ENCODE data around the gene PPP1R18. TPM values are rescaled to one million over a fixed set of nuclear protein-coding genes. Genes with fewer than 3 reads are reported as not detected.

The PPP1R18 gene
- total and polyA plus RNA-seq, 9 of the 15 experiments (the other 6 are each of a cell fraction or from before 2014, with no cell fraction given): 12.0 to 99.2 (median 42.6) TPM

DNA sequence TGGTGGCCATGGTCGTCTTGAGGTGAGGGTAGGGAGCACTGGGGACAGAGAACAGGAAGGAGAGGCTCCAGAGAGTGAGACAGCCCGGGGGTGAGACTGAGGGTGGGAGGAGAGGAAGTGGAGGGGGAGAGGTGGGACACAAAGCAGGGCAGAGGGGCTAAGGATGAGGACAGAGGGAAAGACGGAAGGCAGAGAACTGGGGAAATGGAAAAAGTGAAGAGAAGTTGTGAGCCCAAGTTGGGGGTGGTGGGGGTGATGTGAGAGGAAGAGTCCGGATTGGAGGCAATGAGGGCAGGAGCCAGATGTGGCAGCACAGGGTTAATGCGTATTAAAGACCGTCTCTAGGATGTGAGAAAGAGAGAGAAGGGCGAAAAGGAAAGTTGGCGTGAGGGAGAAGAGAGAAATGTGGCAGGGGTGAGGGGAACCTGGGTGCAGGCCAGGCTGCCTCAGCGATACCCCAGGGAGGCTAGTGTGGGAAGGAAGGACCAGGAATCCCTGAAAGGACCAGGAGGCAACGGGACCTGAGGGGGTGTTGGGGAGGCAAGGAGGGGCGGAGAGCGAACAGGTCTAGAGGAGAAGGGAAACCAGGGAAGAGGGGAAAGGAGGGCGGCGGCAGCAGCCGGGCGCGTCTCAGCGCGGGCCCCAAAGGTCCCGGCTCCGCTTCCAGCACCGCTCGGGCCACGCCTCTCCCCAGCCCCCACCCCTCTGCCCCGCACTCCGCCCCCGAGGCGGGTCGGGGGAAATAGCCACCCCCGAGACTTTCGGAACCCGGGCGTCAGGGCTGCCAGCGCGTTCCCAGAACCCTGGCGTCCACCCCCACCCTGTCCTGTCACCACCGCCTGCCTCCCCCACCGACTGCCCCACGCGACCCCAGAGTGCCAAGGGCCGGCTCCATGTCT, at the start of gene PPP1R18 (continued):
- TF ChIP-seq ZNF146 (CRISPR knock-in tag; IDR thresholded peaks at IDR 0.05; ENCODE audit: unreplicated experiment): no peak
- TF ChIP-seq ZNF175 (CRISPR knock-in tag; IDR thresholded peaks at IDR 0.05; ENCODE audit: low read depth): no peak
- TF ChIP-seq ZNF77 (CRISPR knock-in tag; IDR thresholded peaks at IDR 0.05): no peak
- no peak for TF ChIP-seq ZNF212 (CRISPR knock-in tag; IDR thresholded peaks at IDR 0.05)
- no peak for TF ChIP-seq SIN3B (IDR thresholded peaks at IDR 0.05; ENCODE audit: low read depth)
- no peak for TF ChIP-seq STAT5A (IDR thresholded peaks at IDR 0.05; ENCODE audit: borderline replicate concordance, low read length)
- TF ChIP-seq, protein P1, sequence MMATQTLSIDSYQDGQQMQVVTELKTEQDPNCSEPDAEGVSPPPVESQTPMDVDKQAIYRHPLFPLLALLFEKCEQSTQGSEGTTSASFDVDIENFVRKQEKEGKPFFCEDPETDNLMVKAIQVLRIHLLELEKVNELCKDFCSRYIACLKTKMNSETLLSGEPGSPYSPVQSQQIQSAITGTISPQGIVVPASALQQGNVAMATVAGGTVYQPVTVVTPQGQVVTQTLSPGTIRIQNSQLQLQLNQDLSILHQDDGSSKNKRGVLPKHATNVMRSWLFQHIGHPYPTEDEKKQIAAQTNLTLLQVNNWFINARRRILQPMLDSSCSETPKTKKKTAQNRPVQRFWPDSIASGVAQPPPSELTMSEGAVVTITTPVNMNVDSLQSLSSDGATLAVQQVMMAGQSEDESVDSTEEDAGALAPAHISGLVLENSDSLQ (IDR thresholded peaks at IDR 0.05): no peak
- TF ChIP-seq TARDBP (IDR thresholded peaks at IDR 0.05): no peak
- no peak for TF ChIP-seq ETS2 (tag; IDR thresholded peaks at IDR 0.05; ENCODE audit: borderline replicate concordance, poor library complexity, severe bottlenecking)
- no peak for TF ChIP-seq ZNF280B (CRISPR knock-in tag; IDR thresholded peaks at IDR 0.05)
- TF ChIP-seq ARNT (IDR thresholded peaks at IDR 0.05): peak in 1 of 2 experiments; percentile 67; a peak in 1 of 4 replicates
- TF ChIP-seq ZNF197 (CRISPR knock-in tag; IDR thresholded peaks at IDR 0.05; ENCODE audit: low read depth): no peak
- peak; percentile 99 for TF ChIP-seq HDGF (IDR thresholded peaks at IDR 0.05)
- TF ChIP-seq CBFA2T2 (conservative IDR thresholded peaks at IDR 0.05): 0 out of 2 replicates have a peak, but pooled peaks have one; percentile 2
- peak in 1 of 2 experiments; percentile 40; a peak in 1 of 4 replicates for TF ChIP-seq TEAD1 (CRISPR knock-in tag; IDR thresholded peaks at IDR 0.05)
- no peak for TF ChIP-seq ZNF764 (CRISPR knock-in tag; IDR thresholded peaks at IDR 0.05; ENCODE audit: low read depth)
- no peak for TF ChIP-seq ZNF780A (CRISPR knock-in tag; IDR thresholded peaks at IDR 0.05)
- 0 out of 2 replicates have a peak, but pooled peaks have one; percentile 18 for TF ChIP-seq MYNN (IDR thresholded peaks at IDR 0.05)
- no peak for TF ChIP-seq MYNN (CRISPR knock-in tag; IDR thresholded peaks at IDR 0.05)
- TF ChIP-seq, protein P2, sequence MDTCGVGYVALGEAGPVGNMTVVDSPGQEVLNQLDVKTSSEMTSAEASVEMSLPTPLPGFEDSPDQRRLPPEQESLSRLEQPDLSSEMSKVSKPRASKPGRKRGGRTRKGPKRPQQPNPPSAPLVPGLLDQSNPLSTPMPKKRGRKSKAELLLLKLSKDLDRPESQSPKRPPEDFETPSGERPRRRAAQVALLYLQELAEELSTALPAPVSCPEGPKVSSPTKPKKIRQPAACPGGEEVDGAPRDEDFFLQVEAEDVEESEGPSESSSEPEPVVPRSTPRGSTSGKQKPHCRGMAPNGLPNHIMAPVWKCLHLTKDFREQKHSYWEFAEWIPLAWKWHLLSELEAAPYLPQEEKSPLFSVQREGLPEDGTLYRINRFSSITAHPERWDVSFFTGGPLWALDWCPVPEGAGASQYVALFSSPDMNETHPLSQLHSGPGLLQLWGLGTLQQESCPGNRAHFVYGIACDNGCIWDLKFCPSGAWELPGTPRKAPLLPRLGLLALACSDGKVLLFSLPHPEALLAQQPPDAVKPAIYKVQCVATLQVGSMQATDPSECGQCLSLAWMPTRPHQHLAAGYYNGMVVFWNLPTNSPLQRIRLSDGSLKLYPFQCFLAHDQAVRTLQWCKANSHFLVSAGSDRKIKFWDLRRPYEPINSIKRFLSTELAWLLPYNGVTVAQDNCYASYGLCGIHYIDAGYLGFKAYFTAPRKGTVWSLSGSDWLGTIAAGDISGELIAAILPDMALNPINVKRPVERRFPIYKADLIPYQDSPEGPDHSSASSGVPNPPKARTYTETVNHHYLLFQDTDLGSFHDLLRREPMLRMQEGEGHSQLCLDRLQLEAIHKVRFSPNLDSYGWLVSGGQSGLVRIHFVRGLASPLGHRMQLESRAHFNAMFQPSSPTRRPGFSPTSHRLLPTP (IDR thresholded peaks at IDR 0.05; ENCODE audit: borderline replicate concordance, extremely low read depth, insufficient read length): no peak
- TF ChIP-seq JUN (IDR thresholded peaks at IDR 0.05; ENCODE audit: borderline replicate concordance, low read depth, low read length): 0 out of 2 replicates have a peak, but pooled peaks have one; percentile 8
- TF ChIP-seq JUN (CRISPR knock-in tag; IDR thresholded peaks at IDR 0.05; ENCODE audit: borderline replicate concordance): no peak
- no peak for TF ChIP-seq ZNF140 (CRISPR knock-in tag; IDR thresholded peaks at IDR 0.05)
- no peak for TF ChIP-seq SIX5 (IDR thresholded peaks at IDR 0.05; ENCODE audit: borderline replicate concordance in 1 of 2, insufficient read depth in 1 of 2, low read depth in 1 of 2, low read length in 2 of 2)
